HepG2 (cell line): ENCODE measurements around the gene CORO7. TPM values are rescaled to one million over a fixed set of nuclear protein-coding genes. Genes with fewer than 3 reads are reported as not detected.

Experiments
- CBX2 ChIP-seq, 2 experiments: fragments of 200-600 bp in 1 of 2; sonication (generic); formaldehyde crosslinking in 1 of 2; IDR thresholded peaks; 2 replicates each; pipeline versions ENCODE4 v1.7.0 to v1.8.1; 2018 to 2022; ENCODE audit warnings: low read depth in 2 of 2, low read length in 1 of 2, mild to moderate bottlenecking in 1 of 2, missing genetic modification reagents in 1 of 2
- HMG20A ChIP-seq: IDR thresholded peaks from 2 replicates; pipeline ENCODE4 v1.6.1; 2016; ENCODE audit warnings: borderline replicate concordance
- RARA ChIP-seq: IDR thresholded peaks from 2 replicates; pipeline ENCODE4 v1.6.1; 2016; ENCODE audit warnings: missing genetic modification reagents, missing compliant biosample characterization
- SMAD3 ChIP-seq: sonication (generic); formaldehyde crosslinking; IDR thresholded peaks from 2 replicates; pipeline ENCODE4 v1.4.0; 2020; ENCODE audit warnings: missing genetic modification reagents
- UBTF ChIP-seq: sonication (generic); formaldehyde crosslinking; IDR thresholded peaks from 2 replicates; pipeline ENCODE4 v1.4.0; 2020; ENCODE audit warnings: mild to moderate bottlenecking, missing genetic modification reagents
- ZBTB10 ChIP-seq: sonication (generic); formaldehyde crosslinking; IDR thresholded peaks from 2 replicates; pipeline ENCODE4 v1.4.0; 2020; ENCODE audit warnings: missing genetic modification reagents, borderline replicate concordance
- ZBTB33 ChIP-seq: sonication (generic); formaldehyde crosslinking; IDR thresholded peaks from 2 replicates; pipeline ENCODE4 v1.4.0; 2020; ENCODE audit warnings: missing genetic modification reagents
- ZNF180 ChIP-seq: sonication (generic); formaldehyde crosslinking; IDR thresholded peaks from 2 replicates; pipeline ENCODE4 v1.4.0; 2020; ENCODE audit warnings: low read depth, missing genetic modification reagents, borderline replicate concordance
- ZNF713 ChIP-seq: sonication (generic); formaldehyde crosslinking; IDR thresholded peaks from 2 replicates; pipeline ENCODE4 v1.4.0; 2020; ENCODE audit warnings: mild to moderate bottlenecking, missing genetic modification reagents
- ZSCAN21 ChIP-seq: sonication (generic); formaldehyde crosslinking; IDR thresholded peaks from 2 replicates; pipeline ENCODE4 v1.8.0; 2022; ENCODE audit warnings: mild to moderate bottlenecking, missing genetic modification reagents, moderate library complexity, borderline replicate concordance
- polyA plus RNA-seq, 8 experiments: library from polyadenylated mRNA; depleted of rRNA in 3 of 8; stranded (reverse) in 7 of 8; unstranded in 1 of 8; fragments of >200 nt; fragmentation: Illumina TruSeq in 4 of 8; extraction: Trizol in 4 of 8; gene quantifications; 2 replicates each; pipeline versions ENCODE4 v1.2.1 to v1.2.3, GENCODE V29; 2011 to 2016; ENCODE audit warnings: low read depth in 4 of 8, missing spikeins in 1 of 8, mixed read lengths in 1 of 8; ENCODE audit not compliant: insufficient read depth in 1 of 8
- total RNA-seq, 5 experiments: library from RNA; depleted of rRNA; stranded (reverse); fragments of >200 nt; fragmentation: Illumina TruSeq; extraction: Trizol; gene quantifications; 2 replicates each; pipeline ENCODE4 v1.2.3, GENCODE V29; 2016; ENCODE audit warnings: low read depth in 1 of 5
- TF ChIP-seq, protein P1 (sequence below), 2 experiments: fragments of 450-650 bp in 1 of 2; sonication (generic) in 1 of 2; formaldehyde crosslinking in 1 of 2; IDR thresholded peaks; 2 replicates each; pipeline versions ENCODE4 v1.6.1 to v1.8.0; 2016 to 2022; ENCODE audit warnings: antibody characterized with exemption in 1 of 2, mild to moderate bottlenecking in 1 of 2, missing genetic modification reagents in 1 of 2

CORO7 gene
- total and polyA plus RNA-seq, 2 of the 13 experiments (the other 11 are each of a cell fraction or from before 2014, with no cell fraction given): 9.9 to 14.3 TPM

DNA sequence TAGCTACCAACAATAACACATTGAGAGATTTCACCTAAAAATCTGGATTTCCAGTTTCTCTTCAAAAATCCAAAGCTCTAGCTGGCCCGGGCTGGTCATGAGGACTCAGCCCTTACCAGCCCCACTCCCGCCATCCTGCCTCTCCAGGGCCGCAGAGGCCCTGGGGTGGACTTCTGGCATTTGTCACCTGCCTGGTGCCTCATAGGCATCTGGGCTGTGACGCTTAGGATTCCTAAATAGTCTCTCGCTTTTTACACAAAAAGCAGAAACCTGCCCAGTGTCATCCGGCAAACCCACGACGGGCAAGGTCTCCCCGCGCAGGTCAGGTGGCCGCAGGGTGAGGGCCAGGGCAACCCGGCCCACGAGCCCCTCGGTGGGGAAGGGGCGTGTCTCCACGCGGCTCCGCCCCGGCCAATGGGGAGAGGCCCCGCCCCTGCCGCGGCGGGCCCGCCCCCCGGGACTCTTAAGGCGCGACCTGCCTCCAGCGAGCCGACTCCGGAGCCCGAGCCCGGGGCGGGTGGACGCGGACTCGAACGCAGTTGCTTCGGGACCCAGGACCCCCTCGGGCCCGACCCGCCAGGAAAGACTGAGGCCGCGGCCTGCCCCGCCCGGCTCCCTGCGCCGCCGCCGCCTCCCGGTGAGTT is 44.9 kb downstream of the CORO7 start, which contains the start of gene VASN (continued):
- TF ChIP-seq ZNF713: no peak
- no peak for TF ChIP-seq ZBTB10 (CRISPR knock-in tag)
- TF ChIP-seq, protein P1, sequence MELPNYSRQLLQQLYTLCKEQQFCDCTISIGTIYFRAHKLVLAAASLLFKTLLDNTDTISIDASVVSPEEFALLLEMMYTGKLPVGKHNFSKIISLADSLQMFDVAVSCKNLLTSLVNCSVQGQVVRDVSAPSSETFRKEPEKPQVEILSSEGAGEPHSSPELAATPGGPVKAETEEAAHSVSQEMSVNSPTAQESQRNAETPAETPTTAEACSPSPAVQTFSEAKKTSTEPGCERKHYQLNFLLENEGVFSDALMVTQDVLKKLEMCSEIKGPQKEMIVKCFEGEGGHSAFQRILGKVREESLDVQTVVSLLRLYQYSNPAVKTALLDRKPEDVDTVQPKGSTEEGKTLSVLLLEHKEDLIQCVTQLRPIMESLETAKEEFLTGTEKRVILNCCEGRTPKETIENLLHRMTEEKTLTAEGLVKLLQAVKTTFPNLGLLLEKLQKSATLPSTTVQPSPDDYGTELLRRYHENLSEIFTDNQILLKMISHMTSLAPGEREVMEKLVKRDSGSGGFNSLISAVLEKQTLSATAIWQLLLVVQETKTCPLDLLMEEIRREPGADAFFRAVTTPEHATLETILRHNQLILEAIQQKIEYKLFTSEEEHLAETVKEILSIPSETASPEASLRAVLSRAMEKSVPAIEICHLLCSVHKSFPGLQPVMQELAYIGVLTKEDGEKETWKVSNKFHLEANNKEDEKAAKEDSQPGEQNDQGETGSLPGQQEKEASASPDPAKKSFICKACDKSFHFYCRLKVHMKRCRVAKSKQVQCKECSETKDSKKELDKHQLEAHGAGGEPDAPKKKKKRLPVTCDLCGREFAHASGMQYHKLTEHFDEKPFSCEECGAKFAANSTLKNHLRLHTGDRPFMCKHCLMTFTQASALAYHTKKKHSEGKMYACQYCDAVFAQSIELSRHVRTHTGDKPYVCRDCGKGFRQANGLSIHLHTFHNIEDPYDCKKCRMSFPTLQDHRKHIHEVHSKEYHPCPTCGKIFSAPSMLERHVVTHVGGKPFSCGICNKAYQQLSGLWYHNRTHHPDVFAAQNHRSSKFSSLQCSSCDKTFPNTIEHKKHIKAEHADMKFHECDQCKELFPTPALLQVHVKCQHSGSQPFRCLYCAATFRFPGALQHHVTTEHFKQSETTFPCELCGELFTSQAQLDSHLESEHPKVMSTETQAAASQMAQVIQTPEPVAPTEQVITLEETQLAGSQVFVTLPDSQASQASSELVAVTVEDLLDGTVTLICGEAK (IDR thresholded peaks at IDR 0.05): no peak
- TF ChIP-seq, protein P1 (CRISPR knock-in tag; IDR thresholded peaks at IDR 0.05): peak; percentile 49; the same call in 1 of the 2 replicates
- TF ChIP-seq HMG20A (CRISPR knock-in tag): no peak
- TF ChIP-seq UBTF (CRISPR knock-in tag): peak; percentile 5; the same call in 1 of the 2 replicates
- peak; percentile 28; the same call in 1 of the 2 replicates for TF ChIP-seq ZSCAN21 (CRISPR knock-in tag)
- TF ChIP-seq ZNF180 (CRISPR knock-in tag): 0 out of 2 replicates have a peak, but pooled peaks have one; percentile 71
- 0 out of 2 replicates have a peak, but pooled peaks have one; percentile 25 for TF ChIP-seq SMAD3 (CRISPR knock-in tag)
- TF ChIP-seq ZBTB33 (CRISPR knock-in tag): no peak
- no peak for TF ChIP-seq CBX2 (IDR thresholded peaks at IDR 0.05; ENCODE audit: low read depth, low read length)
- TF ChIP-seq CBX2 (CRISPR knock-in tag; IDR thresholded peaks at IDR 0.05; ENCODE audit: low read depth): no peak
- TF ChIP-seq RARA: peak; percentile 77
